ENCODE measurements around the gene SPART. TPM values are rescaled to one million over a fixed set of nuclear protein-coding genes. Genes with fewer than 3 reads are reported as not detected.

SPART gene
- total and polyA plus RNA-seq, 2 of the 8 experiments (the other 6 are each of a cell fraction or from before 2014, with no cell fraction given) = 27.2 to 74.1 TPM

DNA sequence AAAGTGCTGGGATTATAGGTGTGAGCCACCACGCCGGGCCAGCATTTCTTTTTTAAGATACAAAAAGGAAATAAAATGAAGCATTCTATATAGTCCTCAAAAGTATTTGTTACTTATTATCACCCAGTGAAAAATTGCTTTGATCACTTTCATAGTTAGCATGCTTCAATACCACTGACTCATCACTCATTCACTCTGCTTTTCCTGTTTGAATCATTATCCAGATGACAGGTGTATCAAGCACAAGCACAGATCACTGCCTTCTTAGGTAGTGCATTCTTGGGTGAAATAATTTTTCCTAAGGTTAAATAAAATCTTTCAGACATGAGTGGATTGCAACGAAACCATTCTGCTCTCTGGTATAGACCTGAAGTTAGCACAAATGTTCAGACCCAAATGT is 35.8 kb upstream of the SPART start:
- H2BK20ac ChIP-seq (ENCODE audit: low read length) = no peak overlapping the region
- no peak overlapping the region for H4K8ac ChIP-seq (ENCODE audit: extremely low read depth, insufficient read depth, low read length)
- H3K4ac ChIP-seq (replicated peaks; ENCODE audit: insufficient read length, low read depth, low read length) = no peak overlapping the region
- H2BK12ac ChIP-seq (ENCODE audit: low read depth, low read length) = no peak overlapping the region
- H2BK5ac ChIP-seq (ENCODE audit: low read depth, low read length) = no peak overlapping the region
- ChIA-PET POLR2A (ENCODE audit: partially characterized antibody) (no interaction called here), CTCF (ENCODE audit: partially characterized antibody) (no interaction called here)
- no peak overlapping the region for H3K56ac ChIP-seq (replicated peaks; ENCODE audit: insufficient read length, low read depth, low read length)
- no peaks in the 10 kb centered on the region for H3K27me3 ChIP-seq (replicated peaks in 1 of 4; ENCODE audit: control insufficient read depth in 3 of 4, extremely low read depth in 1 of 4, insufficient read depth in 3 of 4, low read length in 3 of 4)
- H3K23ac ChIP-seq (ENCODE audit: insufficient read length) = no peak overlapping the region
- H3K18ac ChIP-seq (ENCODE audit: extremely low read depth, low read length) = no peak overlapping the region
- no peak overlapping the region for H4K91ac ChIP-seq (replicated peaks; ENCODE audit: insufficient read length, low read length)
- DNase-seq (ENCODE audit: low read depth in 1 of 2, low spot score in 2 of 2) (no peak), FAIRE-seq (no peak)
- H3K9me3 ChIP-seq (ENCODE audit: insufficient read depth in 2 of 2, low read depth in 1 of 2, low read length in 1 of 2) = no peaks in the 10 kb centered on the region
- H2AK5ac ChIP-seq (ENCODE audit: low read depth, low read length) = no peak overlapping the region
- no peak overlapping the region for H3K4me2 ChIP-seq (ENCODE audit: insufficient read depth in 1 of 2, low read depth in 2 of 2, low read length in 2 of 2)
- H3K79me1 ChIP-seq (ENCODE audit: low read depth, low read length) = no peaks in the 10 kb centered on the region
- no peaks in the 10 kb centered on the region for H4K20me1 ChIP-seq (replicated peaks in 1 of 2; ENCODE audit: control insufficient read depth in 1 of 2, insufficient read depth in 2 of 2, low read length in 2 of 2)
- H3K23me2 ChIP-seq (ENCODE audit: low read depth, low read length) = no peaks in the 10 kb centered on the region
- H3K14ac ChIP-seq (ENCODE audit: insufficient read length) = no peak overlapping the region
- H3K36me3 ChIP-seq (ENCODE audit: control insufficient read depth in 2 of 4, insufficient read depth in 4 of 4, low read length in 3 of 4) = no peaks in the 10 kb centered on the region
- H2BK15ac ChIP-seq (ENCODE audit: low read length) = no peak overlapping the region
- no peak overlapping the region for H2BK120ac ChIP-seq (replicated peaks; ENCODE audit: low read depth, low read length)
- H3K27ac ChIP-seq (ENCODE audit: low read depth, low read length) = no peak overlapping the region
- H3K4me1 ChIP-seq (replicated peaks in 1 of 4; ENCODE audit: control insufficient read depth in 3 of 4, insufficient read depth in 4 of 4, low read length in 3 of 4) = no peaks in the 10 kb centered on the region
- no peaks in the 10 kb centered on the region for H3K79me2 ChIP-seq (ENCODE audit: control insufficient read depth in 1 of 2, insufficient read depth in 2 of 2, low read length in 2 of 2)
- 98% methylated on average over 3 of the region's 3 CpGs; no CpG with 5 or more reads in 1 of the 2 experiments for WGBS, 2 experiments (ENCODE audit: extremely low coverage in 1 of 2, insufficient coverage in 1 of 2, insufficient read length in 1 of 2, insufficient replicate concordance in 2 of 2, low coverage in 1 of 2, low lambda C conversion rate in 2 of 2, missing lambda C conversion rate in 1 of 2)
- H4K5ac ChIP-seq (ENCODE audit: insufficient read length, low read depth, low read length) = no peak overlapping the region
- no peak overlapping the region for H3K4me3 ChIP-seq (ENCODE audit: extremely low read depth in 1 of 4, insufficient read depth in 2 of 4, low read depth in 3 of 4, low read length in 4 of 4)
- no peak overlapping the region for H3K9ac ChIP-seq (replicated peaks in 1 of 4; ENCODE audit: extremely low read depth in 1 of 4, low read depth in 3 of 4, low read length in 3 of 4)
- H2AFZ ChIP-seq (ENCODE audit: low read length) = no peak overlapping the region
- TF ChIP-seq, protein P1, sequence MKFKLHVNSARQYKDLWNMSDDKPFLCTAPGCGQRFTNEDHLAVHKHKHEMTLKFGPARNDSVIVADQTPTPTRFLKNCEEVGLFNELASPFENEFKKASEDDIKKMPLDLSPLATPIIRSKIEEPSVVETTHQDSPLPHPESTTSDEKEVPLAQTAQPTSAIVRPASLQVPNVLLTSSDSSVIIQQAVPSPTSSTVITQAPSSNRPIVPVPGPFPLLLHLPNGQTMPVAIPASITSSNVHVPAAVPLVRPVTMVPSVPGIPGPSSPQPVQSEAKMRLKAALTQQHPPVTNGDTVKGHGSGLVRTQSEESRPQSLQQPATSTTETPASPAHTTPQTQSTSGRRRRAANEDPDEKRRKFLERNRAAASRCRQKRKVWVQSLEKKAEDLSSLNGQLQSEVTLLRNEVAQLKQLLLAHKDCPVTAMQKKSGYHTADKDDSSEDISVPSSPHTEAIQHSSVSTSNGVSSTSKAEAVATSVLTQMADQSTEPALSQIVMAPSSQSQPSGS (IDR thresholded peaks at IDR 0.05; ENCODE audit: low read length) = no peak
- TF ChIP-seq, protein P2, sequence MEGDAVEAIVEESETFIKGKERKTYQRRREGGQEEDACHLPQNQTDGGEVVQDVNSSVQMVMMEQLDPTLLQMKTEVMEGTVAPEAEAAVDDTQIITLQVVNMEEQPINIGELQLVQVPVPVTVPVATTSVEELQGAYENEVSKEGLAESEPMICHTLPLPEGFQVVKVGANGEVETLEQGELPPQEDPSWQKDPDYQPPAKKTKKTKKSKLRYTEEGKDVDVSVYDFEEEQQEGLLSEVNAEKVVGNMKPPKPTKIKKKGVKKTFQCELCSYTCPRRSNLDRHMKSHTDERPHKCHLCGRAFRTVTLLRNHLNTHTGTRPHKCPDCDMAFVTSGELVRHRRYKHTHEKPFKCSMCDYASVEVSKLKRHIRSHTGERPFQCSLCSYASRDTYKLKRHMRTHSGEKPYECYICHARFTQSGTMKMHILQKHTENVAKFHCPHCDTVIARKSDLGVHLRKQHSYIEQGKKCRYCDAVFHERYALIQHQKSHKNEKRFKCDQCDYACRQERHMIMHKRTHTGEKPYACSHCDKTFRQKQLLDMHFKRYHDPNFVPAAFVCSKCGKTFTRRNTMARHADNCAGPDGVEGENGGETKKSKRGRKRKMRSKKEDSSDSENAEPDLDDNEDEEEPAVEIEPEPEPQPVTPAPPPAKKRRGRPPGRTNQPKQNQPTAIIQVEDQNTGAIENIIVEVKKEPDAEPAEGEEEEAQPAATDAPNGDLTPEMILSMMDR (IDR thresholded peaks at IDR 0.05; ENCODE audit: control extremely low read depth in 1 of 3, insufficient read depth in 1 of 3, low read depth in 1 of 3, low read length in 3 of 3) = no peak
- TF ChIP-seq, protein P3, sequence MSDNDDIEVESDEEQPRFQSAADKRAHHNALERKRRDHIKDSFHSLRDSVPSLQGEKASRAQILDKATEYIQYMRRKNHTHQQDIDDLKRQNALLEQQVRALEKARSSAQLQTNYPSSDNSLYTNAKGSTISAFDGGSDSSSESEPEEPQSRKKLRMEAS (IDR thresholded peaks at IDR 0.05) = no peak
- no peak for TF ChIP-seq BCL11A (IDR thresholded peaks at IDR 0.05; ENCODE audit: low read depth in 2 of 2, low read length in 2 of 2)
- no peak for TF ChIP-seq CREB1 (IDR thresholded peaks at IDR 0.05)
- no peak for TF ChIP-seq RAD21 (IDR thresholded peaks at IDR 0.05 in 1 of 2, conservative IDR thresholded peaks at IDR 0.05 in 1 of 2; ENCODE audit: low read depth in 2 of 2, low read length in 2 of 2)
- TF ChIP-seq CEBPB (IDR thresholded peaks at IDR 0.05; ENCODE audit: low read depth, low read length) = no peak
- TF ChIP-seq SP2 (IDR thresholded peaks at IDR 0.05; ENCODE audit: low read length) = no peak
- TF ChIP-seq HDAC6 (IDR thresholded peaks at IDR 0.05; ENCODE audit: low read depth, low read length) = no peak
- TF ChIP-seq RFX5 (IDR thresholded peaks at IDR 0.05; ENCODE audit: borderline replicate concordance, low read depth, low read length) = no peak

Measured in H1 (cell line).